CD4-positive, alpha-beta T cell treated with Interleukin-12 subunit alpha and Interleukin-12 subunit beta, for 1 hour (primary cell): Measurements from ENCODE around the gene MED25.

Source experiments
- DNase-seq: peaks from one replicate; pipeline ENCODE4 v3.0.0-alpha.2; 2020

Gene MED25

DNA sequence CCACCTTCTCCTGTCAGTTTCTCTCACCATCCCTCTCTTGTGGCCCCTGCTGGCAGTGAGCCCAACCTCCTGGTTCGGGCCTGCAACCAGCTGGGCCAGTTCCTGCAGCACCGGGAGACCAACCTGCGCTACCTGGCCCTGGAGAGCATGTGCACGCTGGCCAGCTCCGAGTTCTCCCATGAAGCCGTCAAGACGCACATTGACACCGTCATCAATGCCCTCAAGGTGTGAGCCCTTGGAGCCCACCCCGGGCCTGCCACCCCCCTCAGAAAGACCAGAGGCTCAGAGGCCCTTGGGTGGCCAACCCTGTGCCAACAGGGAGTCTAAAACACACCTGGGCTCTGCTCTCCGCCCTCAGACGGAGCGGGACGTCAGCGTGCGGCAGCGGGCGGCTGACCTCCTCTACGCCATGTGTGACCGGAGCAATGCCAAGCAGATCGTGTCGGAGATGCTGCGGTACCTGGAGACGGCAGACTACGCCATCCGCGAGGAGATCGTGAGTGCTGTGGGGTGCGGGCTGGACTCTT is 18.8 kb upstream of the MED25 start:
- DNase-seq = no peak

DNA sequence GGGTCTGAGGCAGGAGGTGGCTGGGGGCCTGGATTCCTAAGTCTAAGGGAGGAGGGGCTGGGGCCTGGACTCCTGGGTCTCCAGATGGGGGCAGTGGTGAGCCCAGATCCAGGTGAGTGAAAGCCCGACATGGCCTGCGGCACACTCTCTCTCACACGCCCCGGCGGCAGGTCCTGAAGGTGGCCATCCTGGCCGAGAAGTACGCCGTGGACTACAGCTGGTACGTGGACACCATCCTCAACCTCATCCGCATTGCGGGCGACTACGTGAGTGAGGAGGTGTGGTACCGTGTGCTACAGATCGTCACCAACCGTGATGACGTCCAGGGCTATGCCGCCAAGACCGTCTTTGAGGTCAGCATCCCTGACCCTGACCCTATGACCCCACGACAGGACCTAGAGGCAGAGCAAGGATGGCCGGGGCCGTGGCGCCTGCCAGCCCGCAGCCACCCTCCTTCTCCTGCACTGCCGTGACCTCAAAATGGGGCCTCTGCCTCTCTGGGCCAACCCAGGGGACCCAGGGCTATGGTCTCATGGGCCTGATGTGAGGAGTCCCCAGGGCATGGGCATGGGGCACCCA is 18.2 kb upstream of the MED25 start:
- DNase-seq = no peak

DNA sequence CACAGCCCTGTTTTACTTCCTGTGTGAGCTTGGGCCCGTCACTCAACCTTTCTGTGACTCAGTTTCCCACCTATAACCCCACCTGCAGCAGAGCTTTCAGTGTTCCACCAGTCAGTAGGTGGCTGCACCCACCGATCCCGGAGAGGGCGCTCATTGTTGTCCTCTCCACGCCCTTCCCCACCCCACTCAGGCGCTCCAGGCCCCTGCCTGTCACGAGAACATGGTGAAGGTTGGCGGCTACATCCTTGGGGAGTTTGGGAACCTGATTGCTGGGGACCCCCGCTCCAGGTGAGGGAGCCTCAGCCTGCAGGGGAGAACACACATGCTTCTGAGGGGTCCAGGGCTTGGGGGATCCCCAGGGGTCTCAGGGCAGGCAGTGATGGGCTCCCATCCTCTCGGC is 17.3 kb upstream of the MED25 start:
- DNase-seq = no peak

DNA sequence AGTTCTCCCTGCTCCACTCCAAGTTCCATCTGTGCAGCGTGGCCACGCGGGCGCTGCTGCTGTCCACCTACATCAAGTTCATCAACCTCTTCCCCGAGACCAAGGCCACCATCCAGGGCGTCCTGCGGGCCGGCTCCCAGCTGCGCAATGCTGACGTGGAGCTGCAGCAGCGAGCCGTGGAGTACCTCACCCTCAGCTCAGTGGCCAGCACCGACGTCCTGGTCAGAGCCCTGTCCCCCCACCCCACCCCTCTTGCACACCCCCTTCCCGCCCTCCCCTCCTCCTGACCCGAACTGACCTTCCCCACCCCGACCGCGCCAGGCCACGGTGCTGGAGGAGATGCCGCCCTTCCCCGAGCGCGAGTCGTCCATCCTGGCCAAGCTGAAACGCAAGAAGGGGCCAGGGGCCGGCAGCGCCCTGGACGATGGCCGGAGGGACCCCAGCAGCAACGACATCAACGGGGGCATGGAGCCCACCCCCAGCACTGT is 16.6 kb upstream of the MED25 start:
- DNase-seq = no peak

DNA sequence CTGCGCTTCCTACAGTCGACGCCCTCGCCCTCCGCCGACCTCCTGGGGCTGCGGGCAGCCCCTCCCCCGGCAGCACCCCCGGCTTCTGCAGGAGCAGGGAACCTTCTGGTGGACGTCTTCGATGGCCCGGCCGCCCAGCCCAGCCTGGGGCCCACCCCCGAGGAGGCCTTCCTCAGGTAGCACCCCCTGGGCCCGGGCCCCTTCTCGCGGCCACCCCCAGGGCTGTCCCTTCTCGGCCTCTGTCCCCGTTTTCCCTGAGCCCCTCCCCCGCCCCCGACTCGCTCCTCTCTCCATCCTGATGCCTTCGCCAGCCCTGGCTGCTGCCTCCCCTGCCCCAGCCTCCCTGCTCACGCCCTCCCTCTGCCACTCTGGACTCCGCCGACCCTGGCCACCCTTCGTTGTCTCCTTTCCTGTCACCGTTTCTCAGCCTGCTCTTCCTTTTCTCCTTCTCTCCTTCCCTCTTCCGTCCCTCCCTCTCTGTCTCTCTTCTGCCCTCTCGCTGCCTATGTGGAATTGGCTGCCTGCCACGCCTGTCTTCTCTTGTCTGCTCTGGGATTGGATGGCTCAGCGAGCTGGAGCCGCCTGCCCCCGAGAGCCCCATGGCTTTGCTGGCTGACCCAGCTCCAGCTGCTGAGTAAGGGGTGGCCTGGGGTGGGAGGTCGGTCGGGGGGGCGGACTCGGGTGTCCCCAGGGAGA is 16.0 kb upstream of the MED25 start:
- no peak for DNase-seq

DNA sequence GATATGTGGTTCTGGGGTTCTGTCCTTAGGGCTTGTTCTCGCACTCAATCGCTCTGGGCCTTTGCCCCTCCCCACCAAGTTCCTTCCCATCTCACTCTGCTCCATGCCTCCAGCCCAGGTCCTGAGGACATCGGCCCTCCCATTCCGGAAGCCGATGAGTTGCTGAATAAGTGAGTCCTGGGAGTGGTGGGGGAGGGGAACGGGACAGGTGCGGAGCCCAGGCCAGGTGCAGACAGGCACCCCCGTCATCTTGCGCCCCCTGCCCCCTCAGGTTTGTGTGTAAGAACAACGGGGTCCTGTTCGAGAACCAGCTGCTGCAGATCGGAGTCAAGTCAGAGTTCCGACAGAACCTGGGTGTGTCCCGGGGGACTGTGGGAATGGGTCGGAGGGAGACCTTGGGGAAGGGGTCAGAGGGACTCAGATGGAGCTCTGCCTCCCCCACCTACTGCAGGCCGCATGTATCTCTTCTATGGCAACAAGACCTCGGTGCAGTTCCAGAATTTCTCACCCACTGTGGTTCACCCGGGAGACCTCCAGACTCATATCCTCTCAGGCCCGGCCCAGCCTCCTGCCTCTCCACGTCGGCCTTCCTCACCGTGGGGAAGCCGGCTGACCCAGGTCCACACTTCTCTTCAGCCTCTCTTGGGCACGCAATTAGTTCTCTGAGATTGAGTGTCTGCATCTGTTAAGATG is 15.1 kb upstream of the MED25 start:
- no peak for DNase-seq

DNA sequence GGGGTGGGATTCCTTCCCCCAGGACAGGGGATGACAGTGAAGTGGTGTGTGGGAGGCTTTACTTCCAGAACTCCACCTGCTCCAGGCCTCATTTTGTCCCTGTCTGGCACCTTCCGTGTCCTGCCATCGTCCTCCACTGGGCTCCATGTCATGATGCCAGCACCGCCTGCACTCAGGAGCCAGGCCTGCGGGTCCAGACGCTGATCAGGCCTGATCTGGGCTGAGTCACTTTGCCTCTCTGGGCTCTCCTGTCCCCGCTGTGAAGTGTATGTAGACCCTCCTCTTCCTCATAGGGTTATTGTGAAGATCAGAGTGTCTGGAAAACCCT is 14.6 kb upstream of the MED25 start:
- DNase-seq = no peak

DNA sequence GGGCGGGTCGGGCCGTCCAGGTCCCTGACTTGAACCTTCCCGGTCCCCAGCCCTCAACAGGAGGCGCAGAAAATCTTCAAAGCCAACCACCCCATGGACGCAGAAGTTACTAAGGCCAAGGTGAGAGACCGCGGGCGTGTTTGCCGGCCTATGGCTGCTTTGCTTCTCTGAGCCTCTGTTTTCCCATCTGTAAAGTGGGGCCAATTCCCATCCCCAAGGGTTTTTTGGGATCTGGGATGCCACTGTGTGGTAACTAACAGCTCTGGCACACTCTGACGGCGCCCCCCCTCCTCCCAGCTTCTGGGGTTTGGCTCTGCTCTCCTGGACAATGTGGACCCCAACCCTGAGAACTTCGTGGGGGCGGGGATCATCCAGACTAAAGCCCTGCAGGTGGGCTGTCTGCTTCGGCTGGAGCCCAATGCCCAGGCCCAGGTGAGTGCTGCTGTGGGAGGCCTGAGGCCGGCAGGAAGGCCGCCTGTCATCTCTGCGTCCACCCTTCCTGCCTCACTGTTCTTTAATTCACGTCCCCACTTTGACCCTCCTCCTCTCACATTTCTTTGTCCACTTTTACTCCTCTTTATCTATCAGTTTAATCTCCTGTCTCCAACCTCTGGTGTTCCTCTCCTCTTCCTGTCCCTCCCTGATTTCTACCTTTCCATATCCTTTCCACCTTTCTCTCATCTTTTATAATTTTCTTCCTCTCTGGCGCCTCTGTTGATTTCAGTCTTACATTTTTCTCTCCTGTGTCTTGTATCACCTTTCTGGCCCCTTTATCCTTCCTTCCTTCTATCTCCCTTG is 12.1 kb upstream of the MED25 start:
- DNase-seq = no peak

DNA sequence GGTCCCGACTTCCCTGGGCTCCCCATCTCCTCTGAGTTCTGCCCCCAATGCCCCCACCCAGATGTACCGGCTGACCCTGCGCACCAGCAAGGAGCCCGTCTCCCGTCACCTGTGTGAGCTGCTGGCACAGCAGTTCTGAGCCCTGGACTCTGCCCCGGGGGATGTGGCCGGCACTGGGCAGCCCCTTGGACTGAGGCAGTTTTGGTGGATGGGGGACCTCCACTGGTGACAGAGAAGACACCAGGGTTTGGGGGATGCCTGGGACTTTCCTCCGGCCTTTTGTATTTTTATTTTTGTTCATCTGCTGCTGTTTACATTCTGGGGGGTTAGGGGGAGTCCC is 11.5 kb upstream of the MED25 start:
- no peak for DNase-seq

DNA sequence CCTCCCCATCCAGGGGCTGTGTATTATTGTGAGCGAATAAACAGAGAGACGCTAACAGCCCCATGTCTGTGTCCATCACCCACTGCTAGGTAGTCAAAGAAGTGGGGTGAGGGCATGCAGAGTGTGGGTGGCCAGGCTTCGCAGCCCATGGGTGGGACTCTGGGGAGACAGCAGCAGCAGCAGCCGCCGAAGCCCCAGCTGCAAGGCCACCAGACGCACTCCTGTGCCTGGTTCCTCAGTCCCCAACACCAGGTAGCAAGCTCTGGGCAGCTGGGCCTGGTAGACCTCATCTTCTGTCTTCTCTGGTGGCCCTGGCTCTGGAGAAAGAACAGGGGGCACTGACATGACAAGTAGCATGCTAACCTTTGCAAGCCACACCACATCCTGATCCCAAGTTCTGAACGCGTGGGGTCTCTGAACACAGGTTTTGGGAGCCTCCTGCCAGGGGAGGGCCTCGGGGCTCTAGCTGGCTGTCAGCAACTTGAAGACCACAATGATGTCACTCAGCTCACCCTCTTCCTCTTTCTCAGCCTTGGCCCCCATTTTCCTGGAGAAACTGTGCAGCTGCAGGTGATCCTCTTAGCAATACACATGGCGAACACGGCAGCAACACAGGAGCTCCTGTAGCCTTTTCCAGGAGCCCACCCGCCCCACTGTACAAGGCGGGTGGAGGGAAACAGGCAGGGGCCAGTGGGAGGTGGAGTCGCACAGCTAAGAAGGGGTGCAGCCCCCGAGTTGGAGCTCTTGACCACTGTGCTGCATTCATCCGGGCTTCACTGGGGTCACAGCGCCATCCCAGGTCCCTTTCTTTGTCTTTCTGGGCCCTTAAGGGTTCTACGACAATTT is 10.8 kb upstream of the MED25 start:
- no peak for DNase-seq

DNA sequence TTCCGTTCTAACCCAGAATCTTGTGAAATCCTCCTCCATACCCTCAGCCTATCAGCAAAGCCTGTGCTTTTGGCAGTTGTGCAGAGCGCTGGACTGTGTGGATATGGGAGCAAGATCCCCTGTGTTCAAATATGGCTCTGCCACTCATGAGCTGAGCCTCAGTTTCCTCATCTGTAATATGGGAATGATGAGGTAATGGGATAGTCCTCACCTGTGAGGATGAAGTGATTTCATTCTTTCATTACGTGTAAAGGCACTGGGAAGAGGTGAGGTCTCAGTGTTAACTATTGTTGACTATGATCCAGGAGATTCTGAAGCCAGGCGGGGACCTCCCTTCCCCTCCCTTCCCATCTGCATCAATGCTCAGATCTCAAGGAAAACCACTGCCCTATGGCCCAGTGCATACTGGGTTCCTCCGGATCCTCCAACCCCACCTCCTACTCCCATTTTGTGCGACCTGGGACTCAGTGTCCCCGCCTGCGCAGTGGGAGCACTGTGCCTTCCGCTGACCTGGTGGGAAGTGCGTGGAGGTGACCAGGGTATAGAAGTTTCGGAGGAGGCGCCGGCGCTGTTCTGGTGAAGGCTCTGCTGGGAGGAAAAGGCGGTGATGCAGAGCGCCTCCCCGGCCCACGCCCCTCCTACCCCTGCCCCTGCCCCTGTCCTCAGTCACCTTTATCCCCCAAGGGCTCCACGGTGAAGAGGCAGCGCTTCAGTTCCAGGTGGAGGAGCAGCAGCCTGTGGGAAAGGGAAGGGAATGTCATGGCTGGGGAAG is 10.0 kb upstream of the MED25 start:
- DNase-seq = no peak

DNA sequence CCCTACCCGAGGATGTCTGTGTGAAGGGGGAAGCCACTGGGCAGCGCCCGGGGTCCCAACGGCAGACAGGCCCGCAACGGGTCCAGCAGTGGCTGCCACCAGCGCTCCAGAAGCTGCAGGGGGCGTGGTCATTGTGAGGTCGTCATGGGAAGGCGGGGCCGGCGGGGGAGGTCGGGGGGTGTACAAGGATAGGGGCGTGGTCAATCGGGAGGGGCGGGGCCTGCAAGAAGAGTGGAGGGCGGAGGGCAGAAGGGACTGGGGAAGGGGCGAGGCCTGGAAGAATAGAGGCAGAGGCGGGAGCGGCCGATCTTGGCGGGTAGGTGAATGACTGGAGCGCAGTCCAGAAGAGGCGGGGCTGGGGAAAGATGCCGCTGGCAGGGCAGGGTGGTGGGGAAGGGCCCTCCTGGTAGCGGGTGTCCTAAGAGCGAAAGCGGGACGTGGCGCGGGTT is 9.4 kb upstream of the MED25 start:
- DNase-seq = peak; percentile 92

DNA sequence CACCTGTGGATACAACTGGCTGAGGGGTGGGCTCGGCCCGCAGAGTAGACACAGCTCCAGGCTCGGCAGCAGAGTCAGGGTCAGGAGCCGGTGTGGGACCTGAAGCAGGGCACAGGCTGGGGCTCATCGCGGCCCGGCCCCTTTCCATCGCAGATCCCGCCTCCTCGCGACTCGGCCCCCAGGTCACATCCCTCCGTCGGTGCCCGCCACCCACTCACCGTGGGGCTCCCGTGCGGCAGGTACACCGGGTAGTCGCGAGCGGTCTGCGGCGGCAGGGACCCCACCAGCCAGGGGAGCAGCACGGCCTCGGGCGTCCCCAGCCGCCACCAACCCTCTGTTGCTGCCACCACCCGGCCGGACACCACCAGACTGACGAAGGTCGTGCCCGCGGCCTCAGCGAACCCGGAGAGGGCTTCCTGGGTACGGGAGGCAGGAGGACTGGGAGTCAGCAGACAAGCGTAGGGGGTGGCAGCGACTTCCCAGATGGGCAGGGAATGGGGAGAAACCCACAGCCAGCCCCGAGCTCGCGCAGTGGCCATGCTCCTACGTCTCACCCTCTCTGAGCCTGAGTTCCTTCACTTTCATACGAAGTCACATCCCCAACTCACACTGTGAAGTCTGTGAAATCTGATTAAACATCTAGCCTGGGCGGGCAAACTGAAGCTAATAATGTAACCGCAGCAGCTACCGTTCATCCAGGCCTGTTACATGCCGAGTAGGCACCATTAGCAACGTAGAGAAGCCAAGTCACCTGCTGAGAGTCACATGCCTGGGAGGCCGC is 8.7 kb upstream of the MED25 start:
- peak; percentile 70 for DNase-seq

DNA sequence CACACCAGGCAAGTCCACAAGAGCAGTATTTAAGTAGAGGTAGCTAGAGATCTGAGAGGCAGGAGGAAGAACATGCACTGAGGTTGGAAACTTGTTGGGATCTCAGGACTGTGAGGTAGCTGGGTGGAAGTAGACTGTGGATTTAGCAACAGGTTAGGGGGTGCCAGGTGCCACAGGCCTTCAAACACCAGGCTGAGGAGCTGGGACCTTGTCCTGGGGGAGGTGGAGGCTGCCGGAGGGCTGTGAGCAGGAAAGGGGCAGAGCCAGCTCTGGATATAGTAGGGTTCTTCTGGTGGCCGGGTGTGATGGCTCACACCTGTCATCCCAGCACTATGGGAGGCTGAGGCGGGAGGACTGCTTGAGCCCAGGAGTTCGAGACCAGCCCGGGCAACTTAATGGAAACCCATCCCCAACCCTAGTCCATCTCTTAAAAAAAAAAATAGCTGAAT is 8.1 kb upstream of the MED25 start:
- DNase-seq = no peak

DNA sequence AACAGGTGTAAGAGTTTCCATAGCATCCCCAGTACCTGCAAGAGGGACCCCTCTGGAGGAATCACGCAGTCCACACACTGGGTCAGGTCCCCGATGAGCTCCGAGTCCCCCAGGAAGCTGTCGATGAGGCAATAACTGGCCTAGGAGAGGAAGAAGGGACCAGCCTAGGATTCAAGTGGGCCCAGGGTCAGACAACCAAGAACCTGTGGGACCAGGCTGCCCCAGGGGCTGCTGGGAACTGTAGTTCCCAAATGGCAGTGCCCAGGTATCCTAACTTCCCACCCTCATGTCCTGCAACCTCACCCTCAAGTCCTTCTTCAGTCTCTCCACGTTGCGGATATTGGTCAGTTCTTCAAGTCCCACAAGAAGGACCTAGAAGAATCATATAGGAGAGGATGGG is 6.8 kb upstream of the MED25 start:
- DNase-seq = no peak

DNA sequence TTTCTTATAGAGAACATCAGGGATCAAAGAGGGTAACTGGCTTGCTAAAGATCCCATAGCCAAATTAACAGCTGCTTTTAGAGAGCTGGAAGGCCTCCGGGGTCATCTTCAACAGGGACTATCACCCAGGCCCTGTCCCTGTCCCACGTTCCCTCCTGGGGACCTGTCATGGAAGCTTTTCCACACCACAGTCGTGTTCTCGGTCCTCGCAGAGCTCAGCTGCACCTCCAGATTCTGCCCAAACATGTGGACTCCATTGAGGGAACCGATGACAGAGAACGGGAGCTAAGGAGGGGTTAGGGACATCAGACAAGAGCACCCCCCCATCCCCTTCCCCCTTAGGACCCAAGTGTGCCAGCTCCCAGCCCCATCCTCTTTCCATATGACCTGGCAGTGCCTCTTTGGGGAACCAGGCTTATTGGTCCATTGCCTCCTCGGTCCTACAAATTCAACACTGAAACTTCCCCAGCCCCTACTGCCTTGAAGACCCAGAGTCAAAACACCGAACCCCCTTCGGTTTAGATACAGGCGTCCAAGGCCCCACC is 5.6 kb upstream of the MED25 start:
- DNase-seq = no peak

DNA sequence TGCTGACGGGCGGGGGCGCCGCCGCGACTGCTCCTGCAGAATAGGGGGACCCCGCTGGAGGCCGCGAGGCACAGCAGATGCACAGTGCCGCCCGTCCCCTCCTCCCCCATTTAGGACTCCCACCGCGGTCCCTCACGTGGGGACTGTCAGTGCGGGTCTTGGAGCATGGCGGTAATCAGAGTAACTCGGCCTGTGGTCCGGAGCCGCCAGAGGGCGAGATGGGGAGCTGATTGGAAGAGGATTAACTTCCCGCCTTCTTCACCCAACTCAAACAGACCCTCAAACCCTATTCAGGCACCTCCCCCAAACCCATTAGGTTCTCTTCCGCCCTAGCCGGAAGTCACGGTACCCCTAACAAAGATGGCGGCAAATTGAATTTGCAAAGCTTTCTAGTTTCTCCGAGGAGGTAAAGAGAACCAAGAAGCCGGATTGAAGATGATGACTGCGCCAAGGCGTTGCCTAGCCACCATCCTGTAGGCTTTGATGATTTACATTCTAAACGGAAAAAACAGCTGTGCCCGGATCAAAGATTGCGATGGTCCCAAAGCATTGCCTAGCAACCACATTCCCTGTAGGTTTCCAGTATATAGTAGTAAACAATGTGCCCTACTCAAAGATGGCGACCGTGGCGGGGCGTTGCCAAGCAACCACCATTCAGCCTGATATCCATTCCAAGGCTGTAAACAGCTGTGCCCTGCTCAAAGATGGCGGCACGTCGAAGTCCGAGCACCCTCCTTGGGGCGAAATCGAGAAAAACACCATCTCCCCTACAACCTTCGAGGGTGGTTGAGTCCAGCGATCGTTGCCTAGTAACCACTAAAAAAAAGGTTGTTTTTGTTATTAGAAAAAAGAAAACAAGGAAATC is 4.9 kb upstream of the MED25 start, which contains the start of gene FUZ:
FUZ (minus strand) TSS at position 296 of the 865 bp plus-strand sequence; CDS start at position 110, 186 bp downstream.
- peak; percentile 98 for DNase-seq

DNA sequence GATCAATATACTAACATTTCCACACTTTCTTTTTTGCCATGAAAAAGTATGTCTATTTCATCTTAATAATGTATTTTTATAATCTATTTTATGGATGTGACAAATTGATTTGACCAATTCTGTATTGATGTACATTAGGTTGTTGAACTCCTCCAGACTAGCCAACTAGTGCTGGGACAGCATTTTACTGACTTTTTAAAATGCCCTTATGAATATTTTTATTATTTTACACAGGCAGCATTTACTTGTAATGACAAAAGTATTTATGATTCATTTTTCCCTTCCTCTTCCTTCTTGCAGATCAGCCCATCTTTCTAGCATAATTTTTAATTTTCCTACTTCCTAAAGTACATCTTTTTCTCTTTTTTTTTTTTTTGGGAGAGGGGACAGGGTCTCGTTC is 4.1 kb upstream of the MED25 start:
- DNase-seq = no peak

DNA sequence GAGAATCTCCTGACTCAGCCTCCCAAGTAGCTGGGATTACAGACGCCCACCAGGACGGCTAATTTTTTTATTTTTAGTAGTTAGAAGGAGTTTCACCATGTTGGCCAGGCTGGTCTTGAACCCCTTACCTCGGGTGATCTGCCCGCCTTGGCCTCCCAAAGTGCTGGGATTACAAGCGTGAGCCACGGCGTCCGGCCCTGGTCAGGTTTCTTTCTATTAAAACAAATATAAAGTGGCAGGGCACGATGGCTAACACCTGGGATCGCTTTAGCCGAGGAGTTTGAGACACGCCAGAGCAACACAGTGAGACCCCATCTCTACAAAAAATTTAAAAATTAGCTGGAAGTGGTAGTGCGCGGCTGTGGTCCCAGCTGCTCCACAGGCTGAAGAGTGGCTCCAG is 1.5 kb upstream of the MED25 start:
- no peak for DNase-seq
